Effector CD8-positive, alpha-beta T cell (primary cell): ENCODE data around the gene EMILIN1.

Source experiments
- DNase-seq: peaks from one replicate; lab custom pipeline; 2025; lab: John Stamatoyannopoulos, UW
- total RNA-seq, 4 experiments: gene quantifications; one replicate each; lab custom pipeline; 2026; lab: John Stamatoyannopoulos, UW

Gene EMILIN1
- total RNA-seq: 0.54 to 1.2 (median 0.89) reads per million in 4 experiments

DNA sequence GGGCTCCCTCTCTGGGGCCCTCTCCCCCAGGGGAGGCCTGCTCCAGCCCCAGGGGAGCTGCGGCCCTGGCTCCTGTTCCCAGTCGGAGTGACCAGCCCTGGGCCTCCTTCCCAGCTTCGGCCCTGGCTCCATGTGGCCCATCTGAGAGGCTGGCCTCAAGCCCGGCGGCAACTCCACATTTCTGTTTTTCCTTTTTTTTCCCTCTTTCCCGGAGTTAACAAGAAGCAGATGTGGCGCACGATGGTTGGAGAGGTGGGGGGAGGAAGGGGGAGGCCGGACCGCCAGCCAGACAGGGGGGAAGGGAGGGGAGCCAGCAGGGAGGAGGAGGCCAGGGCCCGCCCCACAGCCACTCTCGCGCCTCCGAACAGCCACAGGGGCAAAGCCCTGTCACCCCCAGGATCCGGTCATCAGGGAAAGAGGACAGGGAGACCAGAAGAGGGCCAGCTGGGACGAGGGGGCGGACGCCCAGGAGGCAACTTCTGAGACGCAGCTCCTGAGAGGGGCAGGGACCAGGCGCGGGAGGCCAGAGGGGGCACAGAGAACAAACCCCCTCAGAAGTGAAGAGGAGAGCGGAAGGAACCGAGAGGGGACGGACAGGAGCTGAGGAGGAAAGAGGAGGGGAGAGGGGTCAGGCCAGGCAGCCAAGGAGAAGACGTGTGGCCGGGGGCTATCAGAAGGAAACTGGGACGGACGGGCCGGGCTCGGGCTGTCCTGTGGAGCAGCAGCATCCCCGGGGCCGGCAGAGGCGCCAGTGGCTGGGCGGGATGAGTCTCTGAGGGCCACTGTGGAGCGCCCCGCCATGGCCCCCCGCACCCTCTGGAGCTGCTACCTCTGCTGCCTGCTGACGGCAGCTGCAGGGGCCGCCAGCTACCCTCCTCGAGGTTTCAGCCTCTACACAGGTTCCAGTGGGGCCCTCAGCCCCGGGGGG, at the start of gene EMILIN1:
Gene EMILIN1 (plus strand): TSS at position 349 of the 928 bp plus-strand sequence. CDS start 451 bp downstream, at position 800.
- DNase-seq: no peak

DNA sequence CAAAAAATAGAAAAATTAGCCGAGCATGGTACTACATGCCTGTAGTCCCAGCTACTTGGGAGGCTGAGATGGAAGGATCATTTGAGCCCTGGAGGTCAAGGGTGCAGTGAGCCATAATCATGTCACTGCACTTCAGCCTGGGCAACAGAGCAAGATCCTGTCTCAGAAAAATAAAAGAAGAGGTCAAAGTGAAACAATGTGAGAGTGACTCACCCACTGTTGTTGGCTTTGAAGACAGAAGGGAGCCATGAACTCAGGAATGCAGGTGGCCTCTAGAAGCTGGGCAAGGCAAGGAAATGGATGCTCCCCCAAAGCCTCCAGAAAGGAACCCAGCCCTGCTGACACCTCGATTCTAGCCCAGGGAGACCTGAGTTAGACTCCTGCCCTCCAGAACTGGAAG, 49.4 kb upstream of the EMILIN1 start:
- no peak for DNase-seq

DNA sequence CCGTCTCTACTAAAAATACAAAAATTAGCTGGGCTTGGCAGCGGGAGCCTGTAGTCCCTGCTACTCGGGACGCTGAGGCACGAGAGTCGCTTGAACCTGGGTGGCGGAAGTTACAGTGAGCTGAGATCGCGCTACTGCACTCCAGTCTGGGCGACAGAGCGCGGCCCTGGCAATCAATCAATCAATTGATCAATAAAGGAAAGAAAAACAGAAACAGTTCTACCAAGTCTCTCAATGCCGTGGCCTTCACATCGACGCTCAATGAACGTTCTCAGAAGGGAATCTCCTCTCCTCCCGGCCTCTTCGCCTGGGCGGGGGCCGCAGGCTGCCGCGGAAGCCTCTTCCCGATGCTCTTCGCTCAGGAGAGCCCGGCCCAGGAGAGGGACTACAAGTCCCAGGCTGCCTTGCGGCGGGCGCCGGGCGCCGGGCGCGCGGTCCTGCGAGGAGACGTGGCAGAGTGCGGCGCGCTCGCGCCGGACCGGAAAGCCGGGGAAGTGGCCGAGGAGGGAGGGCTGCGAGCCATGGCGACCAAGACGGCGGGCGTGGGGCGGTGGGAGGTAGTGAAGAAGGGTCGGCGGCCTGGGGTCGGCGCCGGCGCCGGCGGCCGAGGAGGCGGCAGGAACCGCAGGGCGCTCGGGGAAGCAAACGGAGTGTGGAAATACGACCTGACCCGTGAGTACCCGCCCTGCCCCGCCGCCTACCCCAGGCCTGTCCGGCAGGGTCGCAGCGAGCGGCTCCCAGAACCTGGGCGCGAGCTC, 45.7 kb upstream of the EMILIN1 start, which contains the start of gene TMEM214:
Gene TMEM214 (plus strand): TSS at position 471 of the 758 bp plus-strand sequence. CDS start 51 bp downstream, at position 522.
- DNase-seq: peak; percentile 64

DNA sequence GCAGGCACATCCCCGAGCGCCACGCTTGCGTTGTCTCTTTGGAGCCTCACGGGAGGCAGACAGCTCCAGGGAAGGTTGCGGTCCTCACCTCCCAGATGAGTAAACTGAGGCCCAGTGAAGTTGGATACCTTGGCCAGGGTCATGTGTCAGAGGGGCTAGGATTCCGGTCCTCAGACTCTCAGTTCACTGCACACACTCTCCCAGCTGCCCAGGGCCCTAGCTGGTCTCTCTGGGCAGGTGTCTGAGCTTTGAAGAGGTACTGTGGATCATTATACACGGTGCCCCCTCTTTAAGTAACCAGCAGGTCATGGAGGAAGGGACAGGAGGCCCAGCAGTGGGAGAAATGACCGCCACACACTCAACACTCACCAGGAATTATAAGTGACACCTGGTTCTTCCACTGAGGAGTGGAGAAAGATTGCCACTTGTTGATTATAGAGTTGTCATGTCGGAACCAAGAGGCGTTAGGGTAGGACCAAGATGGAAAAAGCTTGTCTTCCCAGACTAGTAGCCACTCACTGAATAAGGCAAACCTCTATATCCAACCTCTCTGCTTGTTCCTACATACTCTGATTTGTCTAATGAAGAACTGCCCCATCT, 45.1 kb upstream of the EMILIN1 start:
- no peak for DNase-seq

DNA sequence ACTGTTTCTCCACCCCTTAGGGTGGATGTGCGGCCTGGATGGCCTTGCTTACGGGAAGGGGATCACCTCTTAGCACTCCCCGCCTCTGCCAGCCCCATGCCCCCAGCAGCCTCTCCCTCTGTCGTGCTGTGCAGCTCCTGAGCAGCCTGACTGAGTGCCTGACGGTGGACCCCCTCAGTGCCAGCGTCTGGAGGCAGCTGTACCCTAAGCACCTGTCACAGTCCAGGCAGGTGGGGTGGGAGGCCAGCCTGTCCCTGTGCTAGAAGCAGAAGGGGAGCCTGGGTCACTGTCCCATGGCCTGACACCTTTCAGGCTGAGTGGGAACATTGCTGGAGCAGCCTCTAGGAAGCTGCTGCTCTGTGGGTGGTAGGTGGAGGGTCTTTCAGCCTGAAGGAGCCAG, 40.4 kb upstream of the EMILIN1 start:
- DNase-seq: no peak

DNA sequence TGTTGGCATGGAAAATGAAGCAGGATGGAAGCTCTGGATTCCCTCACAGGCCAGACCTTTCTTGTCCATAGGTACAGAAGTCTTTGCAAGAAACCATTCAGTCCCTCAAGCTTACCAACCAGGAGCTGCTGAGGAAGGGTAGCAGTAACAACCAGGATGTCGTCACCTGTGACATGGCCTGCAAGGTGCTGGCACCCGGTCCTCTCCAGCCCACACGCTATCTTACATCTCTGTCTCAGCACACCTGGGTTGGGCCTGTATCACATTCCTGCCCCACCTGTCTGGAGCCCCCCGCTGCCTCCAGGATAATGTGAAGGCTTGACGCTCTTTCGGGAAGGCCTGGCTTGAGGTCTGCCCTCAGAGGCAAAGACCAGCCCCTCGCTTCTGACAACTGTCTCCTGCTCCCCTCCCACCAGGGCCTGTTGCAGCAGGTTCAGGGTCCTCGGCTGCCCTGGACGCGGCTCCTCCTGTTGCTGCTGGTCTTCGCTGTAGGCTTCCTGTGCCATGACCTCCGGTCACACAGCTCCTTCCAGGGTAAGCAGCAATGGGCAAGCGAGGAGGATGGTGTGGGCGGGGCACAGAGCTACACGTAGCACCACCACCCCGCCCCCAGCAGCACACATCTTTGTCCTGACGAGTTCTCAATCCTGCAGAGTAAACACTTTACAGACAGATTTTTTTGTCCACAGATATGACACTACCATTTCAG, 39.6 kb upstream of the EMILIN1 start:
- DNase-seq: no peak

DNA sequence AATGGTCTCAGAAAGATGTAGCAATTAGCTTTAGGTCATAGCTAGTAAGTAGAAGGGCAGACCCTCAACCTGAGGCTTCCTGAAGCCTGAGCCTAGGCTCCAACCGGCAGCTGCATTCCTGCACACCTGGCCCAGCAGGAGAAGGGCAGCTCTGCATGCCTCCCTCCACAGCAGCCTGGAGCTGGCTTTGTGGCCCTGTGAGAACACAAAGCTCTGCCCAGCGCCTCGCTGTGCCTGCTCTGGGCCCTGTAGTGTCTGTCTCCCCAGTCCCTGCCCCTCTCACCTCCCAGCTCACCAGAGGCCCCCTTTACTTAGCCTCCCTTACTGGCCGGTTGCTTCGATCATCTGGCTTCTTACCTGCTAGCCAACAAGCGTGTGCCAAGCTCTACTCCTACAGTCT, 39.0 kb upstream of the EMILIN1 start:
- no peak for DNase-seq

DNA sequence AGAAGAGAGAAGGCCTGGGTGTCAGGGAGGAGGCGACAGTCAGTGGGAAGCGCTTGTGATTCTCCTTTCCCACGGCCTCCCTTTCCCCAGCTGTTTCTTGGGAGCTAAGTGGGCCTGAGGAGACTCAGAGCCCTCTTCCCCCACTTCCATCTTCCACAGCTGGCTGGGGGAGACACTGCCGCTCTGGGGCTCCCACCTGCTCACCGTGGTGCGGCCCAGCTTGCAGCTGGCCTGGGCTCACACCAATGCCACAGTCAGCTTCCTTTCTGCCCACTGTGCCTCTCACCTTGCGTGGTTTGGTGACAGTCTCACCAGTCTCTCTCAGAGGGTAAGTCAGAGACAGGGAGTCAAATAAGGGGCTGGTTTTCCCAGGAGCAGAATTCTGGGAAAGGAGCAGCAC, 38.5 kb upstream of the EMILIN1 start:
- DNase-seq: no peak

DNA sequence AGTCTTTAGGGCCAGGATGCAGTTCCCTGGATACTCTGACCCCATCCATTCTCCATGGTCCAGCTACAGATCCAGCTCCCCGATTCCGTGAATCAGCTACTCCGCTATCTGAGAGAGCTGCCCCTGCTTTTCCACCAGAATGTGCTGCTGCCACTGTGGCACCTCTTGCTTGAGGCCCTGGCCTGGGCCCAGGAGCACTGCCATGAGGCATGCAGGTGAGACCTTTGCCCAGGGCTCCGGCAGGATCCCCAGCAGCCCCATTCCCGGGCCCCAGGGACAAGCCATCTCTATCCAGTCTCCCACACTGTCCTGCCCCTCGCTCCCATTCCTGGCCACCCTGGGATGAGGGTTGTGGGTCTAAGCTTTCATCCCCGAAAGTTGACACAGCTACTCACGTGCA, 38.1 kb upstream of the EMILIN1 start:
- DNase-seq: no peak

DNA sequence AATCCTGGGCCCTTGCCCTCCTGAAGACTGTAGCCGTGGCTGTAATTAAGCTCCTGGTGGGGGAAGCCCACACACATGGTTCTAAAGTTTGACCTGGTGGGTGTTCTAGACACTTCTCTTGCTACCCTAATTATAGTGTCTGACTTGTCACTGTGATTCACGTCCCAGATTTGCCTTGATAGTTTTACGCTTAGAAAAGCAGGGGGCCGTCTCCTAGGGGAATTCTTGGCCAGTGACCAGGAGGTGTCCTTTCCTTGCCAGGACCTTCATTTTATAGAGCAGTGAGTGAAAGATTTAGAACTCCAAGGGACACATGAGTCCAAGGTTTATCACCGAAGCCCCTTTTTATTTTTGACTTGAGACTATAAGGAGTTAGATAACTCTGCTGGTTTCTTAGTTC, 36.7 kb upstream of the EMILIN1 start:
- DNase-seq: no peak

DNA sequence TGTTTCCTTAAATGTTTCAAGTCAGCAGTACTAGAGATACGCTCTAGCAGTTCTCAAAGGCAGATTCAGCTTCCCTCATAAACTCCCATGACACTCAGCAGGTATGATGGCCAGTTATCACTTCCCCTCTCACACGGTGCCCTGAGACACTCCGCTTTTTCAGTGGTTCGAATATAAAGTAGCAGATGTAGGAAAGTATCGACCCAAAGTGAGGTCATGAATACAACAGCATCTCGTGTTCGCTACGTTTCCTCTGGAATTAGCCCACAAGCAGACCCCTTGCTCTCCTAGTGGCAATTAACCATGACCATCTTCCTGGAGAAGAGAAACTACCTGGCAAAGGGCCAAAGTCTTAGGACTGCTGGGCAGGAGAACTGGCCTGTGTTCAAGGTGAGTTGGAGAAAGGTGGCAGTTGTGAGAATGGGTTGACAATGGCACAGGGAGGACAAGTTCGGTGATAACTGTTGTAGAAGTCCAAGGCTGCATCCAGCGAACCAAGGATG, 36.2 kb upstream of the EMILIN1 start:
- DNase-seq: no peak

DNA sequence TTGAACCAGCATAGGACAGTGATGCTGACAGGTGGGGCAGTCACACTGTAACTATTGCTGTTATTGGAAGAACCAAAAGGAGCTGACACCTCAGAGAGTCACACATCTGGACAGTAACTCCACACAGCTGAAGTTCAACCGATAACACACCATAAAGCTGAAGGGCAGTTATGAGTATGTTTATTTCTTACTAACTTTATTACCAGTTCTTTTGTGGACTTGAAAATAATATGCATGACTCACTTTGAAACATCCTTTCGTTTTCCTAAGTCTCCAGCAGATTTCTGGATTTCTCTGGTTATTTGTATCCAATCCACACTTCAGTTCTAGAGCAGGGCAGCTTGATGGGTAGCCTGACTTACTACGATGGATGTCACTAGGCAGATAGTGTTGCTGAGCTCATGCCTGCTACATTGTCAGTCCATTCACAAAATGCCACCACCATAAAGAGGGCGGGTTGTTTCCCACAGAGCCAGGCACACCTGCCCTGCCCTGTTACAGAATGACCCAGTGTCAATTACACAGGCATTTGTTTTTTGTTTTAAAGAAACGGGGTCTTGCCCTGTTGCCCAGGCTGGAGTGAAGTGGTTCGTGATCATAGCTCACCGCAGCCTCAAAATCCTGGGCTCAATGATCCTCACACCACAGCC, 35.3 kb upstream of the EMILIN1 start:
- DNase-seq: no peak

DNA sequence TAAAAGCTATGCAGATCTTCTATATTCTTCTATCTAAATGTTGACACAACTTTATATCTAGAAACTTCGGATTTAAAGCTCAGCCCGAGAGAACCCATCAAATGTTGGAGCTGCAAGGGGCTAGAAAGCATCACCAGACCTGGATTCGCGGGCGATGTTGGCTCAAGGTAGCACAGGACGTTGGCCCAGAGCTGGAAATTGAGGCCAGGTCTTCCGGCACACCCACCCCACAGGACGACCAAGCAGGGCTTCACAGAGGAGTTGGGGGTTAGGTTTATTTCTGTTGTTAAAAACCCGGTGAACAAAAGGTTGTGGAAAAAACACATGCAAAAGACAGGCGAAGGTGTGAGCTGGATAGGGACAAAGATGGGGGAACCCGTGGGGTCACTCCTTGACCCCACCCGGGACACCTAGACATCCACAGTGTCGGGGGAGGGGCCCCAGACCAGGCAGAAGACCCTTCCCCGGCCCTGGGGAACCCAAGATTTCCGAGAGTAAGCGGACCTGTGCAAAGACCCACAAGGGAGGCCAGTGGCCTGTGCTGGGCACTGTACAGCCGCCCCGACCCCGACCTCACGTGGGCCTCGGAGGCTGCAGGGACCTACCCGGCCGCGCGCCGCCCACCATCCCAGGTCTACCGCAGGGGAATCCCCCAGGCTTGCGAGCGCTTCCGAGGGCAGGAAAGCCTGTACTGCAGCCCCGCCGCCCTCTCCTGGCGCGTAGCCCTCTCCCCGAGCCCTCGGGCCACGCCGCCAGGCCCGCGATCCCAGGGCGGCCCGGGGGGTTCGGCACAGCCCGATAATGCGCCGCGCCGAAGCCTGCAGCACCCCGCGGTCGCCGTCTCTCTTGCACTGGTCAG, 28.8 kb upstream of the EMILIN1 start:
- peak; percentile 40 for DNase-seq

DNA sequence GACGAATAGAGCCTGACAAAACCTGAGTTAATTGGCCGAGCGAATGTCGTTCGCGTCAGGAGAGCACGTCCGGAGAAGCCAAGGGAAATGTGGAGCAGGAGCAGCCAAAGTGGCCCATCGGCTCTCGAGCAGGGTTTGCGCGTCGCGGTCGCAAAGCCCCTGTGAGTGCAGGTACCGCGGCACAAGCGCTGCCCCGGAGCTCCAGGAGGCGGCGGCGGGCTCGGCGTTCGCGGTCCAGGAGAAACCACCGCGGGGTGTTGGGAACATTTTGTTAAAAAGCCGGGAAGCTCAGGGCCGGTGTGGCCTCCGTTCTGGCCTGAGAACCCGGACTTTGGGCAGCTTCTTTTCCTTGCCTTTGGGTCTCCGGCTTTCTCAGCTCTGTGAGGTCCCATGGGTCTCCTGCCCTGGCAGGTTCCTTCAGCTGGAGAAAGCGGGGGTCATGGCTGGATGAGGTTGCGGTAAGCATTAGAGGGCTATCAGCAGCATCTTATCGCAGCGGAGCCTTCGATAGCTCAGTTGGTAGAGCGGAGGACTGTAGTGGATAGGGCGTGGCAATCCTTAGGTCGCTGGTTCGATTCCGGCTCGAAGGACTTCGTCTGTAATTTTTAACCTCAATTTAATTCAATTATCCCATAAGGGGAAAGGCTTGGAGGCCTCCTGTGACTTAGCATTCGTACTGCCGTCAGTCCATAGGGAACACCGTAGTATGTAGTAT, 28.0 kb upstream of the EMILIN1 start:
- peak; percentile 80 for DNase-seq

DNA sequence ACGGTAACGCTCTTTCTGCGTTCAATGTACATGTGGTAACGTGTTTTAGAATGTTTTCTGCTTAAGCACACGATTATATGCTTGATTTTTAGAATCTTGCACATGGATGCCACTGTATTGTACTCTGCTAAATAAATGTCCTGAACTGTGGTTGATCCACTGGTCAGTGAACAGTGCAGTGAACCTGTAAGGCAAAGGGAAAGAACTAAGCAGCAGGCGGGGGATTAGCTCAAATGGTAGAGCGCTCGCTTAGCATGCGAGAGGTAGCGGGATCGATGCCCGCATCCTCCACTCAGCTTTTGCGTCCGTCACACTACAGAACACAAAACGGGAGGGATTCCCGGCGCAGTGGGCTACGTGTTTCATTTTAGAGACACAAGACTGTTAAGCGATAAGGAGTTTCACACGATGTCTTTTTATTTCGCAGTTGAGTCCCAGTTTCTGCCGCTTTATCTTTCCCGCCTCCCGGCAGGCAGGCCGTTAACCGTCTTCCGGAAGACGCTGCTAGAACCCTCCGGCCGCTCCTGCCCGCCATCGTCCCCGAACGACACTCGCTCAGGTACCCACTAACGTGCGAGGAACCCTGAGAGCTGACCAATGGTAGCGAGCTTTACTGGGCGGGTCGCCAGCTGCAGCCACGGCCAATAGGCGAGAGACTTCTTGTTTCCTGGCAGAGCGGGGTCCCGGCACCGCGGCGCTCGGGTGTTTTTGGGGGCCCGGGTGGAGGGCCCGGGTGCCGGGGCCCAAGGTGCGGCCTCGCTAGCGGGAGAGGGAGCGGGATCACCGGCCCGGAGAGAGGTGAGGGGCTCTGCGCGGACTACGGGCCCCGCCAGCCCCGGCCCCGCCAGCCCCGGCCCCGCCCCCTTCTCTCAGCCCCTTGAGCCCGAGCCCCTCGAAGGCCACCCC, 27.2 kb upstream of the EMILIN1 start, which contains the start of gene AGBL5:
Gene AGBL5 (plus strand): TSS at position 673 of the 906 bp plus-strand sequence. CDS start 1,291 bp downstream, outside the sequence.
- peak; percentile 92 for DNase-seq

DNA sequence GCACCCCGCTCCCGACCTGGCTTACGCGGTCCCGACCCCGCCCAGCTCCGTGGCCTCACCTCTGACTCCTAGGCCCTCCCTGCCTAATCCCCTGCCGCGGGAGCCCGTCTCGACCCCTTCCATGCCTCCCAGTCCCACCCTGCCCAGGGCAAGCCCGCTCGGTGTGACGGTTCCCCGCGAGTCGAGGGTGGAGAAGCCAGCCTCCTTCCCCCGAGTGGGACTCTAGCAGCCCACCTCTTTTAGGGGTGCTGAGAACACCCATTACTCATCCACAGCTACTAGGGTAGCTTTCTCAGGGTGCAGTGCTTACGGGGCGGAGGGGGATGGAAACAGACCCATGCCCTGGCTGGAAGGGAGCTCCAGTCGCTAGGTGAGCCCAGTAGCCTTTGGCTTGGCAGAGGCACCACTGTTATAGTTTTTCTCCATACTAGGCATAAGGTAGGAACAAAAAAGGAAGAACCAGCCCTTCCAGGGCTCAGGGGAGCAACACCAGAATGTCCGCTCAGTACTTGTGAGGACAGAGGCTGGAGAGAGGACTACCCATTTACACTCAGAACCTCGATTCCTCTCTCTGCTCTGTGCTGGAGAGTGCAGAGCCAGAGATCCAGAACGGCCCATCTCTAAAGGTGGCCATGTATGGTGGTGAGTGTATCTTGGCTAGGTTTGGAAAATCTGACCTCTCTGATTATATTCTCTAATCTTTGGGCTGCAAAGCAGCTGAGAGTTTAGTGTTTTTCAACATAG, 26.3 kb upstream of the EMILIN1 start:
- DNase-seq: peak; percentile 57

DNA sequence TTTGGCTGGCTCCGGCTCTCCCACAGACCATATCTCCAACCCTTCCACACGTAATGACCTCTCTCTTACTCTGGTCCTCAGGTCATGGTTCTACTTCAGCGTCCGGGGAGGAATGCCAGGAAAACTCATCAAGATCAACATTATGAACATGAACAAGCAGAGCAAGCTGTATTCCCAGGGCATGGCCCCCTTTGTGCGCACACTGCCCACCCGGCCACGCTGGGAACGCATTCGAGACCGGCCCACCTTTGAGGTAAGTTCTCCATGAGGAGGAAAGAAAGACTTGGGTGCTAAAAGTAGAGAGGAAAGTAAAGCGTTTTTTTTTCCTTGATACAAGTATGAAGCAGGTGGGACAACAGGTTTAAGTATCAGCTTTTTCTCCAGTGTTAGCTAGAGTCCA, 25.1 kb upstream of the EMILIN1 start:
- no peak for DNase-seq
